Sigmoid colon (tissue), 7 donors: ENCODE data around the gene ZNF550. TPM values are rescaled to one million over a fixed set of nuclear protein-coding genes. Genes with fewer than 3 reads are reported as not detected.
"Not testable (repeated sequence)": the region's sequence is repeated elsewhere in the genome, so short reads cannot be mapped to it uniquely, and the experiment has no call there.

Experiments
- DNase-seq: peaks from one replicate; pipeline ENCODE4 v3.0.0-alpha.2; 2019
- H3K27ac ChIP-seq, 4 donors: fragments of 200-600 bp; sonication (generic); one replicate each; pipeline ENCODE4 v1.5.1; 2016 to 2019; ENCODE audit warnings: mild to moderate bottlenecking in 1 of 4
- H3K27me3 ChIP-seq, 3 donors: fragments of 200-600 bp; sonication (generic); one replicate each; pipeline ENCODE4 v1.5.1; 2019; ENCODE audit warnings: mild to moderate bottlenecking in 1 of 3
- H3K36me3 ChIP-seq, 4 donors: fragments of 200-600 bp; sonication (generic); one replicate each; pipeline ENCODE4 v1.5.1; 2016 to 2019
- H3K4me1 ChIP-seq, 4 donors: fragments of 200-600 bp; sonication (generic); one replicate each; pipeline ENCODE4 v1.5.1; 2017 to 2019
- H3K4me3 ChIP-seq, 4 donors: fragments of 200-600 bp; sonication (generic); one replicate each; pipeline ENCODE4 v1.5.1; 2017 to 2019; ENCODE audit warnings: mild to moderate bottlenecking in 2 of 4, moderate library complexity in 1 of 4
- H3K9me3 ChIP-seq, 4 donors: fragments of 200-600 bp in 3 of 4; sonication (generic) in 3 of 4; one replicate each; pipeline versions ENCODE4 v1.5.1 to v1.6.1; 2013 to 2019
- CTCF ChIP-seq, 4 experiments: fragments of 450-650 bp in 3 of 4; fragments of 200-600 bp in 1 of 4; IDR thresholded peaks; one replicate each; pipeline ENCODE4 v1.5.1; 2016 to 2019; ENCODE audit warnings: antibody characterized with exemption in 4 of 4, mild to moderate bottlenecking in 3 of 4, moderate library complexity in 2 of 4
- EP300 ChIP-seq, 4 donors: sonication (generic); formaldehyde crosslinking; IDR thresholded peaks; one replicate each; pipeline ENCODE4 v1.6.1; 2017; ENCODE audit warnings: antibody characterized with exemption in 4 of 4
- POLR2A ChIP-seq, 2 donors: fragments of 450-650 bp; IDR thresholded peaks; one replicate each; pipeline ENCODE4 v1.6.1; 2016; ENCODE audit warnings: antibody characterized with exemption in 2 of 2, mild to moderate bottlenecking in 2 of 2, moderate library complexity in 2 of 2
- POLR2AphosphoS5 ChIP-seq, 4 donors: sonication (generic); formaldehyde crosslinking; IDR thresholded peaks; one replicate each; pipeline ENCODE4 v1.6.1; 2017; ENCODE audit warnings: antibody characterized with exemption in 4 of 4
- WGBS, 2 donors: extraction: QIAGEN DNeasy Blood & Tissue Kit; methylation state at CpG; one replicate each; pipeline ENCODE4 v1.1.7; 2013; 5-methylcytosine and 5-hydroxymethylcytosine counted together
- intact Hi-C: fragments of 100-400 bp; cut with DNase I; formaldehyde crosslinking; loops from one replicate; pipeline ENCODE4 v1.15.1; 2023
- polyA plus RNA-seq, 3 donors: library from polyadenylated mRNA; stranded (reverse); fragments of 200-250 nt; gene quantifications; one replicate each; pipeline ENCODE4 v1.2.3, GENCODE V29; 2013
- total RNA-seq, 4 donors: library from RNA; depleted of rRNA; stranded (reverse); fragments of >200 nt; gene quantifications; one replicate each; pipeline ENCODE4 v1.1.0, GENCODE V29; 2016
- donor health status: healthy with polysubstance abuse.
- donor health status: Bipolar disorder and iron deficiency.
- donor health status: healthy.

The ZNF550 gene
- total and polyA plus RNA-seq, 7 donors: 0.92 to 6.6 (median 4.1) TPM

- Histone ChIP-seq H3K9me3 (peaks cover 8 to 31% (median 23%) of the 10 kb centered on the region in 4 donors), H3K36me3 (peaks cover 0 to 55% (median 9%) of the 10 kb centered on the region in 4 donors)
These were observed 44.4 kb downstream of the ZNF550 start for GRCh38 chr19:57515255-57515654.

DNA sequence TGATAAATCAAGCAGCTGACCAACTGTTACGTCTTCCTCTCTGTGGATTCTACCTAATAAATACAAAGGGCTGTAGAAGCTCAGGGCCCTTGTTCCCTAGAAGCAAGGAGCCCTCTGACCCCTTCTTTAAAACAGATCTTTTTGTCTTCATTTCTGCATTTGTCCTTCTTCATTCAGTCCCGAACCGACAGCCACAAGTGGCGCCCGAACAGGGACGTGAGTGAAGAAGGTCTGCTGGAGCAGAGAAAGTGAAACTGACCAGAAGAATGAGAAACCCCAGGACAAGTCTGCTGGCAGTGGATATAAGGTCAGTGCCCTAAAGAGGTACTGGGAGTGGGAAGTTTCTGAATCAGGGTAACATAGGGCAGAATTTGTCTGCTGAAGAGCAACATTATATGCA, 46.8 kb downstream of the ZNF550 start:
- TF ChIP-seq CTCF (IDR thresholded peaks at IDR 0.05) (no peak), EP300 (IDR thresholded peaks at IDR 0.05) (no peak), POLR2A (IDR thresholded peaks at IDR 0.05) (no peak), POLR2AphosphoS5 (IDR thresholded peaks at IDR 0.05) (no peak)
- Histone ChIP-seq H3K4me1 (no peaks in the 10 kb centered on the region), H3K9me3 (peaks cover 8 to 38% (median 25%) of the 10 kb centered on the region in 4 donors), H3K4me3 (no peak overlapping the region), H3K36me3 (peaks cover 0 to 72% (median 7%) of the 10 kb centered on the region in 4 donors), H3K27me3 (no peaks in the 10 kb centered on the region), H3K27ac (no peak overlapping the region)
- WGBS, 2 donors: 95 to 96% methylated on average over 6 of the region's 6 CpGs
- intact Hi-C loops: no loop called here
- DNase-seq: no peak

More at GRCh38 chr19:57515255-57515654, 44.4 kb downstream of the ZNF550 start:
- Histone ChIP-seq H3K27me3 (no peaks in the 10 kb centered on the region), H3K27ac (no peak overlapping the region), H3K4me1 (no peaks in the 10 kb centered on the region), H3K4me3 (no peak overlapping the region)
- DNase-seq: no peak
- intact Hi-C loops: no loop called here
- TF ChIP-seq EP300 (IDR thresholded peaks at IDR 0.05) (no peak), POLR2A (IDR thresholded peaks at IDR 0.05) (no peak), CTCF (IDR thresholded peaks at IDR 0.05) (no peak)
- WGBS, 2 donors: 81 to 95% methylated on average over 5 of the region's 5 CpGs

DNA sequence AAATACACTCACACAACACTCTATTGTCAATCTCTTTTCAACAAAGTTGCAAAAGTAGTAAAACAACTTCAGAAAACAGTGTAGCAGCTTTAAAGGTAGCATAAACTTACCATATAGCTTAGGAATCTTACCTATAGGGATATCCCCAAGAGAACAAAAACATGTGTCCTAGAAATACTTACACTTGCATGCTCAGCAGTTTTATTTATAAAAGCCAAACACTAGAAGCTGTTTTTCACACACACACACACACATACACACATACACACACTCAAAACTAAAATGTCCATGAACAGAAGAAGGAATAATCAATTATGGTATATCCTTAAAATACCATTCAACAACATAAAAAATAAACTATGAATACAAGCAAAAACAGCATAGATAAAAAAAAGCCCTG, 48.2 kb downstream of the ZNF550 start:
- intact Hi-C loops: no loop called here
- DNase-seq: no peak
- no peaks in the 10 kb centered on the region for H3K27me3 ChIP-seq
- peaks cover 8 to 38% (median 28%) of the 10 kb centered on the region in 4 donors for H3K9me3 ChIP-seq
- TF ChIP-seq POLR2AphosphoS5 (IDR thresholded peaks at IDR 0.05): no peak
- peaks cover 11 to 72% (median 18%) of the 10 kb centered on the region in 4 donors for H3K36me3 ChIP-seq
- no peak overlapping the region for H3K27ac ChIP-seq
- H3K4me3 ChIP-seq: no peak overlapping the region
- no peaks in the 10 kb centered on the region for H3K4me1 ChIP-seq

DNA sequence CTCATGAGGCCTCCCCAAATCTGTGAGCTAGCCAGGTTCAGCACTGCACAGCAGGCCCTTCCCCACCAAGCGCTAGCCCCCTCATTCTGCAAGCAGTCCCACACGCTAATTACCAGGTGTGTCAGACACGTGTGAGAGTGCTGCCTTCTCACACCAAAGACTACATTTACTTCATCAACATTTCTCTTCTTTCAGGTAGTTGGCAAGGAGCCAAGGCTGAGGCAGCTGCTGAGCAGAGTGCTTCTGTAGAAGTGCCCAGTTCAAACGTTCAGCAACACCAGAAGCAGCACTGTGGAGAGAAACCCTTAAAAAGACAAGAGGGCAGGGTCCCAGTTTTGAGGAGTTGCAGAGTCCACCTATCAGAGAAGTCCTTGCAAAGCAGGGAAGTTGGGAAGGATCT, 53.5 kb downstream of the ZNF550 start:
- intact Hi-C loops: no loop called here
- TF ChIP-seq POLR2AphosphoS5 (IDR thresholded peaks at IDR 0.05) (no peak), CTCF (IDR thresholded peaks at IDR 0.05) (no peak), POLR2A (IDR thresholded peaks at IDR 0.05) (no peak), EP300 (IDR thresholded peaks at IDR 0.05) (no peak)
- H3K9me3 ChIP-seq: peaks cover 2 to 23% (median 7%) of the 10 kb centered on the region in 4 donors

GRCh38 chr19:57500400-57500799, 59.3 kb downstream of the ZNF550 start:
- Histone ChIP-seq H3K4me3 (peak overlapping the region in 3 of 4 donors; percentile 86 to 88 (median 88)), H3K9me3 (peaks cover 0 to 13% (median 3%) of the 10 kb centered on the region in 4 donors), H3K36me3 (peaks cover 2 to 20% (median 3%) of the 10 kb centered on the region in 4 donors)
- H3K27ac ChIP-seq, H3K4me1 ChIP-seq, DNase-seq, intact Hi-C loops, H3K27me3 ChIP-seq: not testable (repeated sequence)
- 6 to 23% methylated on average over 1 of the region's 4 CpGs for WGBS, 2 donors

More for the DNA sequence above, 53.5 kb downstream of the ZNF550 start:
- 70 to 94% methylated on average over 4 of the region's 4 CpGs for WGBS, 2 donors
- Histone ChIP-seq H3K36me3 (peaks cover 22 to 64% (median 25%) of the 10 kb centered on the region in 4 donors), H3K27me3 (no peaks in the 10 kb centered on the region), H3K4me3 (no peak overlapping the region), H3K4me1 (peaks cover 0 to 1% (median 0%) of the 10 kb centered on the region in 4 donors), H3K27ac (no peak overlapping the region)
- DNase-seq: no peak
